HEK293 (cell line): ENCODE measurements around the gene GNG12.

ENCODE experiments used
- CTCF ChIA-PET: fragments of 350-600 bp; formaldehyde crosslinking; extraction: SDS; loops from one replicate; lab custom pipeline; 2021; ENCODE audit warnings: antibody characterized with exemption; lab: Yijun Ruan, JAX
- POLR2A ChIA-PET: fragments of 300-600 bp; formaldehyde crosslinking; extraction: SDS; loops from one replicate; lab custom pipeline; 2020; ENCODE audit warnings: antibody characterized with exemption, inconsistent platforms; lab: Yijun Ruan, JAX
- H3K27ac ChIP-seq: fragments of 200-500 bp; sonication (Bioruptor generic); 2 replicates; pipeline ENCODE4 v1.5.1; 2014; ENCODE audit warnings: low read depth, low read length, control low read depth, inconsistent platforms; ENCODE audit errors: extremely low read depth
- H3K36me3 ChIP-seq, 2 experiments: fragments of 200-500 bp in 1 of 2; sonication (Bioruptor generic) in 1 of 2; 1 replicate in 1 of 2; 2 replicates in 1 of 2; pipeline ENCODE4 v1.5.1; 2014 to 2017; ENCODE audit warnings: inconsistent platforms in 2 of 2, low read length in 2 of 2; ENCODE audit not compliant: control insufficient read depth in 2 of 2, insufficient read depth in 1 of 2
- H3K4me1 ChIP-seq: fragments of 200-500 bp; sonication (Bioruptor generic); 2 replicates; pipeline ENCODE4 v1.5.1; 2014; ENCODE audit warnings: mild to moderate bottlenecking, low read length, inconsistent platforms; ENCODE audit not compliant: control insufficient read depth, insufficient read depth
- H3K4me3 ChIP-seq: 2 replicates; pipeline ENCODE4 v1.5.1; 2011; ENCODE audit warnings: low read depth, mild to moderate bottlenecking, control low read depth, low read length, moderate library complexity
- H3K9me3 ChIP-seq: fragments of 200-500 bp; sonication (Bioruptor generic); 2 replicates; pipeline ENCODE4 v1.5.1; 2014; ENCODE audit warnings: low read depth, low read length, inconsistent platforms; ENCODE audit not compliant: control insufficient read depth, insufficient read depth
- GLIS1 ChIP-seq: fragments of 450-650 bp; formaldehyde crosslinking; IDR thresholded peaks from 2 replicates; pipeline ENCODE4 v1.5.1; 2016; ENCODE audit warnings: missing biosample characterization, missing genetic modification characterization
- GLIS2 ChIP-seq: fragments of 450-650 bp; formaldehyde crosslinking; IDR thresholded peaks from 2 replicates; pipeline ENCODE4 v1.5.1; 2016; ENCODE audit warnings: missing biosample characterization, missing genetic modification characterization
- HOXD13 ChIP-seq: sonication (generic); formaldehyde crosslinking; IDR thresholded peaks from 2 replicates; pipeline ENCODE4 v1.8.0; 2022; ENCODE audit warnings: missing genetic modification reagents, borderline replicate concordance
- KLF10 ChIP-seq: fragments of 450-650 bp; IDR thresholded peaks from 2 replicates; pipeline ENCODE4 v1.5.1; 2018; ENCODE audit warnings: missing biosample characterization, mild to moderate bottlenecking, missing genetic modification characterization
- PRDM1 ChIP-seq: fragments of 450-650 bp; formaldehyde crosslinking; IDR thresholded peaks from 2 replicates; pipeline ENCODE4; 2016; ENCODE audit warnings: missing biosample characterization, missing genetic modification characterization
- REPIN1 ChIP-seq: fragments of 450-650 bp; formaldehyde crosslinking; IDR thresholded peaks from 2 replicates; pipeline ENCODE4 v1.5.1; 2017; ENCODE audit warnings: missing biosample characterization, missing genetic modification characterization, low read depth
- SALL2 ChIP-seq: fragments of 450-650 bp; formaldehyde crosslinking; IDR thresholded peaks from 2 replicates; pipeline ENCODE4 v1.5.0; 2017; ENCODE audit warnings: missing biosample characterization, mild to moderate bottlenecking, missing genetic modification characterization, borderline replicate concordance
- SP3 ChIP-seq: fragments of 450-650 bp; formaldehyde crosslinking; IDR thresholded peaks from 2 replicates; pipeline ENCODE4 v1.5.1; 2016; ENCODE audit warnings: missing biosample characterization, missing genetic modification characterization
- TRIM28 ChIP-seq: IDR thresholded peaks from 2 replicates; pipeline ENCODE4 v1.6.1; 2011; ENCODE audit warnings: low read length, control low read depth, borderline replicate concordance
- ZBTB26 ChIP-seq: fragments of 450-650 bp; formaldehyde crosslinking; optimal IDR thresholded peaks from 2 replicates; pipeline ENCODE3; 2016; ENCODE audit warnings: missing biosample characterization, mild to moderate bottlenecking, missing genetic modification characterization
- ZBTB44 ChIP-seq: fragments of 450-650 bp; IDR thresholded peaks from 2 replicates; pipeline ENCODE4 v1.5.1; 2018; ENCODE audit warnings: missing biosample characterization, mild to moderate bottlenecking, missing genetic modification characterization
- ZNF114 ChIP-seq: fragments of 450-650 bp; formaldehyde crosslinking; IDR thresholded peaks from 2 replicates; pipeline ENCODE4 v1.5.0; 2017; ENCODE audit warnings: missing biosample characterization, missing genetic modification characterization
- ZNF157 ChIP-seq: fragments of 450-650 bp; formaldehyde crosslinking; IDR thresholded peaks from 2 replicates; pipeline ENCODE4 v1.5.1; 2016; ENCODE audit warnings: missing biosample characterization, missing genetic modification characterization
- ZNF266 ChIP-seq: fragments of 450-650 bp; formaldehyde crosslinking; IDR thresholded peaks from 2 replicates; pipeline ENCODE4 v1.5.1; 2016; ENCODE audit warnings: missing biosample characterization, missing genetic modification characterization, low read depth
- ZNF335 ChIP-seq: fragments of 450-650 bp; formaldehyde crosslinking; conservative IDR thresholded peaks from 2 replicates; pipeline ENCODE4 v1.5.1; 2016; ENCODE audit warnings: missing biosample characterization, missing genetic modification characterization
- ZNF404 ChIP-seq: fragments of 450-650 bp; formaldehyde crosslinking; IDR thresholded peaks from 2 replicates; pipeline ENCODE4 v1.5.1; 2017; ENCODE audit warnings: missing biosample characterization, missing genetic modification characterization
- ZNF416 ChIP-seq: fragments of 450-650 bp; formaldehyde crosslinking; IDR thresholded peaks from 2 replicates; pipeline ENCODE4 v1.5.1; 2016; ENCODE audit warnings: missing biosample characterization, missing genetic modification characterization
- ZNF423 ChIP-seq: fragments of 450-650 bp; formaldehyde crosslinking; IDR thresholded peaks from 2 replicates; pipeline ENCODE4 v1.5.1; 2016; ENCODE audit warnings: missing biosample characterization, missing genetic modification characterization
- ZNF510 ChIP-seq: fragments of 450-650 bp; formaldehyde crosslinking; IDR thresholded peaks from 2 replicates; pipeline ENCODE4 v1.5.1; 2018; ENCODE audit warnings: mild to moderate bottlenecking, missing genetic modification characterization, missing biosample characterization; ENCODE audit not compliant: insufficient replicate concordance
- ZNF530 ChIP-seq: fragments of 450-650 bp; formaldehyde crosslinking; IDR thresholded peaks from 2 replicates; pipeline ENCODE4 v1.5.1; 2016; ENCODE audit warnings: low read depth, missing biosample characterization, missing genetic modification characterization
- ZNF555 ChIP-seq: fragments of 450-650 bp; formaldehyde crosslinking; conservative IDR thresholded peaks from 2 replicates; pipeline ENCODE4 v1.5.1; 2017; ENCODE audit warnings: missing biosample characterization, mild to moderate bottlenecking, missing genetic modification characterization, inconsistent platforms
- ZNF623 ChIP-seq: fragments of 450-650 bp; formaldehyde crosslinking; IDR thresholded peaks from 2 replicates; pipeline ENCODE4 v1.5.1; 2016; ENCODE audit warnings: missing biosample characterization, missing genetic modification characterization
- ZNF670 ChIP-seq: fragments of 450-650 bp; formaldehyde crosslinking; IDR thresholded peaks from 2 replicates; pipeline ENCODE4 v1.5.1; 2016; ENCODE audit warnings: missing biosample characterization, missing genetic modification characterization, low read depth
- ZNF704 ChIP-seq: fragments of 450-650 bp; formaldehyde crosslinking; IDR thresholded peaks from 2 replicates; pipeline ENCODE4 v1.5.1; 2016; ENCODE audit warnings: missing biosample characterization, missing genetic modification characterization
- ZNF792 ChIP-seq: fragments of 450-650 bp; formaldehyde crosslinking; IDR thresholded peaks from 2 replicates; pipeline ENCODE4 v1.5.1; 2016; ENCODE audit warnings: missing biosample characterization, missing genetic modification characterization
- TF ChIP-seq, protein P1 (sequence below): fragments of 450-650 bp; formaldehyde crosslinking; IDR thresholded peaks from 2 replicates; pipeline ENCODE4; 2016; ENCODE audit warnings: missing biosample characterization, missing genetic modification characterization
- TF ChIP-seq, protein P2 (sequence below): fragments of 450-650 bp; formaldehyde crosslinking; IDR thresholded peaks from 2 replicates; pipeline ENCODE4 v1.5.1; 2016; ENCODE audit warnings: missing biosample characterization, missing genetic modification characterization
- TF ChIP-seq, protein P3 (sequence below): fragments of 450-650 bp; formaldehyde crosslinking; IDR thresholded peaks from 2 replicates; pipeline ENCODE4 v1.5.1; 2016; ENCODE audit warnings: missing biosample characterization, missing genetic modification characterization

The GNG12 gene

DNA sequence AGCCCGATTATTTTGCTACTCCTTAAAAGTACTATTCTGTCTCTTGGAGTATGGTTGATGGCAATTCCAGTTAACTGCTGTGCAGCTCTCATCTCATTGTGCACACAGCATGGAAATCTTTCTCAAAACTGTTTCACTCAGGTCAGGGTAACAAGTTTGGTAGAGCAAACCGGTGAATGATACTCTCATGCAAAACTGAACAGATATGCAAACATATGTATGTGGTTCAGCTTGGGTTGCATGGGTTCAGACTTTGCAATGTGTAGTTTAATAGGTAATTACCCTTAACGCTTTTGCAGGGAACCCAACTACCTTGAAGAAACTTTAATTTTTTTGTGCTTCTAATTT, 146.1 kb downstream of the GNG12 start (continued):
- TF ChIP-seq GLIS2 (tag by site-specific recombination) (no peak), GLIS1 (tag by site-specific recombination) (no peak)

DNA sequence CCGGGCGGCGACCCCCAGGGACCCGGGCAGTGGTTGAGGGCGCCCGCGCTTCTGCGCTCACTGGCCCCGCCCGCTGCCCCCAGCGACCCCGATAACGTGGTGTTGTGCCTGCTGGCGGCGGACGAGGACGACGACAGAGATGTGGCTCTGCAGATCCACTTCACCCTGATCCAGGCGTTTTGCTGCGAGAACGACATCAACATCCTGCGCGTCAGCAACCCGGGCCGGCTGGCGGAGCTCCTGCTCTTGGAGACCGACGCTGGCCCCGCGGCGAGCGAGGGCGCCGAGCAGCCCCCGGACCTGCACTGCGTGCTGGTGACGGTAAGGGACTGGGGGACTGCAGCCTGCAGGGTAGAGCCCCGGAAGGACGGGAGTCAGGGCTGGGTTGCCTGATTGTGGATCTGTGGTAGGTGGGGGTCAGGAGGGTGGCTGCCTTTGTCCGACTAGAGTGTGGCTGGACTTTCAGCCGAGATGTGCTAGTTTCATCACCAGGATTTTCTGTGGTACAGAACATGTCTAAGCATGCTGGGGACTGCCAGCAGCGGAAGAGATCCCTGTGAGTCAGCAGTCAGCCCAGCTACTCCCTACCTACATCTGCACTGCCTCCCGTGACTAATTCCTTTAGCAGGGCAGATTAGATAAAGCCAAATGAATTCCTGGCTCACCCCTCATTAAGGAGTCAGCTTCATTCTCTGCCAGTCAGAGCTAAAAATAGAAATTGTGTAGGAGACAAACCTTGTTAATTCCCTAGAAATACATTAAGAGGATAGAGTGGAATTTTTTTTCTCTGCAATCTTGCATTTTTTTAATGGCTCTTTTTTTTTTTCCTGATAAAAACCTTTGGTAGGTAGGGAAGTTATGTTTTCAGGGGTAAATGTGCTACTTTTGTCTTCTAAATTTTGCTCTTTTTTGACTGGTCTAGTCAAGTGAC, 146.7 kb downstream of the GNG12 start:
- Histone ChIP-seq H3K27ac (peak overlapping the region; percentile 96), H3K4me3 (peak overlapping the region; percentile 92), H3K36me3 (peaks cover 14 to 51% of the 10 kb centered on the region in 2 experiments; a peak in 2 of 3 replicates), H3K4me1 (peaks cover 8% of the 10 kb centered on the region; the same call in 1 of the 2 replicates), H3K9me3 (no peaks in the 10 kb centered on the region)
- ChIA-PET POLR2A (interaction anchor here (0.5 to 4.8 kb wide), 20 partner anchors 8 to 546 kb away, joined by 3 to 77 read pairs (median 4); no protein-coding TSS in a partner anchor), CTCF (interaction anchor here (0.7 to 4.9 kb wide), 6 partner anchors 74 to 287 kb away, joined by 3 to 41 read pairs (median 4); no protein-coding TSS in a partner anchor)
- TF ChIP-seq ZBTB26 (tag by site-specific recombination) (peak; percentile 70), SP3 (tag by site-specific recombination) (peak; percentile 52), ZNF670 (tag by site-specific recombination) (no peak), ZNF157 (no peak), ZNF623 (tag by site-specific recombination) (peak; percentile 30; the same call in 1 of the 2 replicates), ZNF416 (tag by site-specific recombination) (no peak), KLF10 (tag by site-specific recombination) (peak; percentile 92), ZNF266 (tag by site-specific recombination) (no peak), ZNF555 (tag by site-specific recombination) (no peak), ZNF404 (no peak), REPIN1 (tag by site-specific recombination) (no peak), PRDM1 (peak; percentile 43), TRIM28 (peak; percentile 92), SALL2 (tag by site-specific recombination) (no peak), ZNF423 (tag by site-specific recombination) (no peak), ZBTB44 (tag by site-specific recombination) (peak; percentile 94), ZNF704 (tag by site-specific recombination) (no peak), ZNF510 (no peak), ZNF530 (no peak), ZNF792 (tag by site-specific recombination) (no peak; the same call in 1 of the 2 replicates), ZNF114 (no peak), ZNF335 (tag by site-specific recombination) (no peak; the same call in none of the 2 replicates), HOXD13 (CRISPR knock-in tag) (peak; percentile 11; the same call in 1 of the 2 replicates)
- TF ChIP-seq, protein P1, sequence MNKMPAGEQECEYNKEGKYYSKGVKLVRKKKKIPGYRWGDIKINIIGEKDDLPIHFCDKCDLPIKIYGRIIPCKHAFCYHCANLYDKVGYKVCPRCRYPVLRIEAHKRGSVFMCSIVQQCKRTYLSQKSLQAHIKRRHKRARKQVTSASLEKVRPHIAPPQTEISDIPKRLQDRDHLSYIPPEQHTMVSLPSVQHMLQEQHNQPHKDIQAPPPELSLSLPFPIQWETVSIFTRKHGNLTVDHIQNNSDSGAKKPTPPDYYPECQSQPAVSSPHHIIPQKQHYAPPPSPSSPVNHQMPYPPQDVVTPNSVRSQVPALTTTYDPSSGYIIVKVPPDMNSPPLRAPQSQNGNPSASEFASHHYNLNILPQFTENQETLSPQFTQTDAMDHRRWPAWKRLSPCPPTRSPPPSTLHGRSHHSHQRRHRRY (tag by site-specific recombination), result no peak
- TF ChIP-seq, protein P2, sequence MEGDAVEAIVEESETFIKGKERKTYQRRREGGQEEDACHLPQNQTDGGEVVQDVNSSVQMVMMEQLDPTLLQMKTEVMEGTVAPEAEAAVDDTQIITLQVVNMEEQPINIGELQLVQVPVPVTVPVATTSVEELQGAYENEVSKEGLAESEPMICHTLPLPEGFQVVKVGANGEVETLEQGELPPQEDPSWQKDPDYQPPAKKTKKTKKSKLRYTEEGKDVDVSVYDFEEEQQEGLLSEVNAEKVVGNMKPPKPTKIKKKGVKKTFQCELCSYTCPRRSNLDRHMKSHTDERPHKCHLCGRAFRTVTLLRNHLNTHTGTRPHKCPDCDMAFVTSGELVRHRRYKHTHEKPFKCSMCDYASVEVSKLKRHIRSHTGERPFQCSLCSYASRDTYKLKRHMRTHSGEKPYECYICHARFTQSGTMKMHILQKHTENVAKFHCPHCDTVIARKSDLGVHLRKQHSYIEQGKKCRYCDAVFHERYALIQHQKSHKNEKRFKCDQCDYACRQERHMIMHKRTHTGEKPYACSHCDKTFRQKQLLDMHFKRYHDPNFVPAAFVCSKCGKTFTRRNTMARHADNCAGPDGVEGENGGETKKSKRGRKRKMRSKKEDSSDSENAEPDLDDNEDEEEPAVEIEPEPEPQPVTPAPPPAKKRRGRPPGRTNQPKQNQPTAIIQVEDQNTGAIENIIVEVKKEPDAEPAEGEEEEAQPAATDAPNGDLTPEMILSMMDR (tag by site-specific recombination), result peak; percentile 87
- TF ChIP-seq, protein P3, sequence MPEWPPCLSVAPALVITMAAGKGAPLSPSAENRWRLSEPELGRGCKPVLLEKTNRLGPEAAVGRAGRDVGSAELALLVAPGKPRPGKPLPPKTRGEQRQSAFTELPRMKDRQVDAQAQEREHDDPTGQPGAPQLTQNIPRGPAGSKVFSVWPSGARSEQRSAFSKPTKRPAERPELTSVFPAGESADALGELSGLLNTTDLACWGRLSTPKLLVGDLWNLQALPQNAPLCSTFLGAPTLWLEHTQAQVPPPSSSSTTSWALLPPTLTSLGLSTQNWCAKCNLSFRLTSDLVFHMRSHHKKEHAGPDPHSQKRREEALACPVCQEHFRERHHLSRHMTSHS (tag by site-specific recombination), result no peak
